ENCODE measurements around the gene LRRC3.

Gene LRRC3

GRCh38 chr21:44454747-44455523 is at the start of gene LRRC3:
LRRC3 (plus strand) TSS chr21:44455510; CDS start chr21:44456645, 1,135 bp downstream.
- Histone ChIP-seq H3K4me1 (ENCODE audit: control insufficient read depth, insufficient read depth, low read length) (peaks cover 34% of the 10 kb centered on the region), H3K27me3 (ENCODE audit: control insufficient read depth in 1 of 2, insufficient read depth in 2 of 2, low read length in 2 of 2) (no peaks in the 10 kb centered on the region), H3K36me3 (ENCODE audit: control insufficient read depth in 2 of 2, insufficient read depth in 2 of 2, low read length in 2 of 2) (peaks cover 0 to 8% of the 10 kb centered on the region in 2 donors), H3K9me3 (ENCODE audit: control insufficient read depth in 2 of 2, low read length in 2 of 2) (peaks cover 3% of the 10 kb centered on the region in 2 donors), H3K4me3 (ENCODE audit: low read length in 2 of 2) (peak within 1 kb of the TSS; percentile 74 to 76), H3K27ac (ENCODE audit: low read length) (peak within 1 kb of the TSS; percentile 58), H3K9ac (ENCODE audit: low read length in 2 of 2) (peak within 1 kb of the TSS; percentile 58 to 69)

- Histone ChIP-seq H3K27me3 (ENCODE audit: control insufficient read depth in 1 of 2, insufficient read depth in 2 of 2, low read length in 2 of 2) (no peaks in the 10 kb centered on the region), H3K4me3 (ENCODE audit: low read length in 2 of 2) (no peak overlapping the region), H3K4me1 (ENCODE audit: control insufficient read depth, insufficient read depth, low read length) (no peaks in the 10 kb centered on the region), H3K36me3 (ENCODE audit: control insufficient read depth in 2 of 2, insufficient read depth in 2 of 2, low read length in 2 of 2) (no peaks in the 10 kb centered on the region), H3K27ac (ENCODE audit: low read length) (no peak overlapping the region), H3K9me3 (ENCODE audit: control insufficient read depth in 2 of 2, low read length in 2 of 2) (no peaks in the 10 kb centered on the region), H3K9ac (ENCODE audit: low read length in 2 of 2) (no peak overlapping the region)
These were observed 49.1 kb upstream of the LRRC3 start for GRCh38 chr21:44405948-44406872.

- Histone ChIP-seq H3K27ac (ENCODE audit: low read length) (no peak overlapping the region), H3K9ac (ENCODE audit: low read length in 2 of 2) (no peak overlapping the region), H3K4me3 (ENCODE audit: low read length in 2 of 2) (no peak overlapping the region), H3K9me3 (ENCODE audit: control insufficient read depth in 2 of 2, low read length in 2 of 2) (no peaks in the 10 kb centered on the region), H3K36me3 (ENCODE audit: control insufficient read depth in 2 of 2, insufficient read depth in 2 of 2, low read length in 2 of 2) (no peaks in the 10 kb centered on the region), H3K4me1 (ENCODE audit: control insufficient read depth, insufficient read depth, low read length) (no peaks in the 10 kb centered on the region), H3K27me3 (ENCODE audit: control insufficient read depth in 1 of 2, insufficient read depth in 2 of 2, low read length in 2 of 2) (no peaks in the 10 kb centered on the region)
These were observed 48.4 kb upstream of the LRRC3 start for GRCh38 chr21:44406953-44407352.

- Histone ChIP-seq H3K36me3 (ENCODE audit: control insufficient read depth in 2 of 2, insufficient read depth in 2 of 2, low read length in 2 of 2) (no peaks in the 10 kb centered on the region), H3K27ac (ENCODE audit: low read length) (no peak overlapping the region), H3K9ac (ENCODE audit: low read length in 2 of 2) (no peak overlapping the region), H3K4me3 (ENCODE audit: low read length in 2 of 2) (no peak overlapping the region), H3K27me3 (ENCODE audit: control insufficient read depth in 1 of 2, insufficient read depth in 2 of 2, low read length in 2 of 2) (no peaks in the 10 kb centered on the region), H3K4me1 (ENCODE audit: control insufficient read depth, insufficient read depth, low read length) (no peaks in the 10 kb centered on the region), H3K9me3 (ENCODE audit: control insufficient read depth in 2 of 2, low read length in 2 of 2) (no peaks in the 10 kb centered on the region)
These were observed 47.8 kb upstream of the LRRC3 start for GRCh38 chr21:44407493-44407892.

- Histone ChIP-seq H3K9me3 (ENCODE audit: control insufficient read depth in 2 of 2, low read length in 2 of 2) (no peaks in the 10 kb centered on the region), H3K27ac (ENCODE audit: low read length) (no peak overlapping the region), H3K27me3 (ENCODE audit: control insufficient read depth in 1 of 2, insufficient read depth in 2 of 2, low read length in 2 of 2) (no peaks in the 10 kb centered on the region), H3K4me3 (ENCODE audit: low read length in 2 of 2) (no peak overlapping the region), H3K36me3 (ENCODE audit: control insufficient read depth in 2 of 2, insufficient read depth in 2 of 2, low read length in 2 of 2) (no peaks in the 10 kb centered on the region), H3K4me1 (ENCODE audit: control insufficient read depth, insufficient read depth, low read length) (no peaks in the 10 kb centered on the region), H3K9ac (ENCODE audit: low read length in 2 of 2) (no peak overlapping the region)
These were observed 47.1 kb upstream of the LRRC3 start for GRCh38 chr21:44408226-44408625.

- Histone ChIP-seq H3K27me3 (ENCODE audit: control insufficient read depth in 1 of 2, insufficient read depth in 2 of 2, low read length in 2 of 2) (peaks cover 6% of the 10 kb centered on the region in 2 donors), H3K4me3 (ENCODE audit: low read length in 2 of 2) (no peak overlapping the region), H3K9me3 (ENCODE audit: control insufficient read depth in 2 of 2, low read length in 2 of 2) (no peaks in the 10 kb centered on the region), H3K9ac (ENCODE audit: low read length in 2 of 2) (no peak overlapping the region), H3K27ac (ENCODE audit: low read length) (no peak overlapping the region), H3K4me1 (ENCODE audit: control insufficient read depth, insufficient read depth, low read length) (no peaks in the 10 kb centered on the region), H3K36me3 (ENCODE audit: control insufficient read depth in 2 of 2, insufficient read depth in 2 of 2, low read length in 2 of 2) (no peaks in the 10 kb centered on the region)
These were observed 41.6 kb upstream of the LRRC3 start for GRCh38 chr21:44413566-44414290.

GRCh38 chr21:44414291-44415072 is 40.8 kb upstream of the LRRC3 start:
- Histone ChIP-seq H3K4me1 (ENCODE audit: control insufficient read depth, insufficient read depth, low read length) (no peaks in the 10 kb centered on the region), H3K27me3 (ENCODE audit: control insufficient read depth in 1 of 2, insufficient read depth in 2 of 2, low read length in 2 of 2) (peaks cover 6 to 10% of the 10 kb centered on the region in 2 donors), H3K4me3 (ENCODE audit: low read length in 2 of 2) (no peak overlapping the region), H3K9me3 (ENCODE audit: control insufficient read depth in 2 of 2, low read length in 2 of 2) (no peaks in the 10 kb centered on the region), H3K27ac (ENCODE audit: low read length) (no peak overlapping the region), H3K36me3 (ENCODE audit: control insufficient read depth in 2 of 2, insufficient read depth in 2 of 2, low read length in 2 of 2) (no peaks in the 10 kb centered on the region), H3K9ac (ENCODE audit: low read length in 2 of 2) (no peak overlapping the region)

GRCh38 chr21:44415073-44416025 is 40.0 kb upstream of the LRRC3 start:
- Histone ChIP-seq H3K9me3 (ENCODE audit: control insufficient read depth in 2 of 2, low read length in 2 of 2) (no peaks in the 10 kb centered on the region), H3K4me3 (ENCODE audit: low read length in 2 of 2) (no peak overlapping the region), H3K27ac (ENCODE audit: low read length) (no peak overlapping the region), H3K36me3 (ENCODE audit: control insufficient read depth in 2 of 2, insufficient read depth in 2 of 2, low read length in 2 of 2) (no peaks in the 10 kb centered on the region), H3K27me3 (ENCODE audit: control insufficient read depth in 1 of 2, insufficient read depth in 2 of 2, low read length in 2 of 2) (peaks cover 6 to 10% of the 10 kb centered on the region in 2 donors), H3K9ac (ENCODE audit: low read length in 2 of 2) (no peak overlapping the region), H3K4me1 (ENCODE audit: control insufficient read depth, insufficient read depth, low read length) (no peaks in the 10 kb centered on the region)

- no peak overlapping the region for H3K27ac ChIP-seq (ENCODE audit: low read length)
- no peaks in the 10 kb centered on the region for H3K4me1 ChIP-seq (ENCODE audit: control insufficient read depth, insufficient read depth, low read length)
- H3K9me3 ChIP-seq (ENCODE audit: control insufficient read depth in 2 of 2, low read length in 2 of 2): no peaks in the 10 kb centered on the region
- no peak overlapping the region for H3K4me3 ChIP-seq (ENCODE audit: low read length in 2 of 2)
- H3K9ac ChIP-seq (ENCODE audit: low read length in 2 of 2): no peak overlapping the region
- H3K27me3 ChIP-seq (ENCODE audit: control insufficient read depth in 1 of 2, insufficient read depth in 2 of 2, low read length in 2 of 2): peaks cover 6 to 10% of the 10 kb centered on the region in 2 donors
- H3K36me3 ChIP-seq (ENCODE audit: control insufficient read depth in 2 of 2, insufficient read depth in 2 of 2, low read length in 2 of 2): no peaks in the 10 kb centered on the region
These were observed 39.1 kb upstream of the LRRC3 start for GRCh38 chr21:44416193-44416592.
